Measurements from ENCODE around the gene CAMTA1.
A peak's percentile ranks its signal among the peaks of the same experiment; 100 is the strongest.
"Not testable (repeated sequence)": the region's sequence is repeated elsewhere in the genome, so short reads cannot be mapped to it uniquely, and the experiment has no call there.

The CAMTA1 gene

DNA sequence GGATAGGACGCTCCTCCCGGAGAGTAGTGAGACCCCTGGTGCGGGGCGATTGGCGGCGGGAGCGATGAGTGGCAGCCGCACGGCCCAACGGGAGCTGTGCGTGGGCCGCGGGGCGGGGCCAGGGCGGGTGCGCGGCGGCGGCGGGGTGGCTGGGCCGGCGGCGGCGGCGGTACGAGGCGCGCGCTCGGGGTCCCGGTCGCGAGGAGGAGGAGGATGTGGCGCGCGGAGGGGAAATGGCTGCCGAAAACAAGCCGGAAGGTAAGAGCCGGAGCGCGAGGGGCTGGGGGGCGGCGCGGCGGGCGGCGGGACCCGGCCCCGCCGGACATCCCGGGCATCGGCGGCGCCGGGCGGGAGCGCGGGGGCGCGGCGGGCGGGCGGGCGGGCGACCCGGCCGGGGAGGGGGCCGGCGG is at the start of gene CAMTA1:
CAMTA1 (plus strand) TSS at position 137 of the 410 bp plus-strand sequence; CDS start at position 214, 77 bp downstream.
- Histone ChIP-seq H3K4me3 (ENCODE audit: low read depth in 1 of 2, low read length in 2 of 2) (peak within 1 kb of the TSS; percentile 77 to 89), H3K9me3 (ENCODE audit: control insufficient read depth in 1 of 2, low read length in 2 of 2) (no peaks in the 10 kb centered on the region), H3K27me3 (ENCODE audit: low read depth, low read length) (no peaks in the 10 kb centered on the region), H3K27ac (ENCODE audit: low read length) (peak within 1 kb of the TSS; percentile 80), H3K36me3 (ENCODE audit: control insufficient read depth in 1 of 2, insufficient read depth in 2 of 2, low read length in 2 of 2) (peaks cover 0 to 4% of the 10 kb centered on the region in 2 donors), H3K4me1 (ENCODE audit: control insufficient read depth in 1 of 2, insufficient read depth in 2 of 2, low read length in 2 of 2) (peaks cover 0 to 28% of the 10 kb centered on the region in 2 donors)

DNA sequence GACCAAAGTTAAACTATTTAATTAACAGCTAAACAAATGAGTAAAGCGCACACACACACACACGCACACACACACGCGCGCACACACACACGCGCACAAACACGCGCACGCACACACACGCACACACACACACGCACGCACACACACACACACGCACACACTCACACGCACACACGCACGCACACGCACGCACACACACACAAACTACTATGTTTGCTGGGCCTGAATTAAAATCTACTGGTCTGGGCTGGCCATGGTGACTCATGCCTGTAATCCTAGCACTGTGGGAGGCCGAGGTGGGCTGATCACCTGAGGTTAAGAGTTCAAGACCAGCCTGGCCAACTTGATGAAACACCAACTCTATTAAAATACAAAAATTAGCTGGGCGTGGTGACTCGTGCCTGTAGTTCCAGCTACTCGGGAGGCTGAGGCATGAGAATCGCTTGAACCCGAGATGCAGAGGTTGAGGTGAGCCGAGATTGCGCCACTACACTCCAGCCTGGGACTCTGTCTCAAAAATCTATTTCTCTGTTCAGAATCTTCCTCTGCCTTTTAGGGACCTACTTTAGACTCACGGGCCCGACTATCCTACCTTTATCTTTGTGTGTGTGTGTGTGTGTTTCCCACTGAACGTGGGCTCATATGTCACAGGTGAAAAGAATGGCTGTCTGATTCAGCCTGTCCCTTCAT is 46.1 kb upstream of the CAMTA1 start:
- H3K4me3 ChIP-seq (ENCODE audit: low read depth in 1 of 2, low read length in 2 of 2), result no peak overlapping the region
- no peaks in the 10 kb centered on the region for H3K36me3 ChIP-seq (ENCODE audit: control insufficient read depth in 1 of 2, insufficient read depth in 2 of 2, low read length in 2 of 2)
- no peak overlapping the region for H3K27ac ChIP-seq (ENCODE audit: low read length)
- H3K9me3 ChIP-seq (ENCODE audit: control insufficient read depth in 1 of 2, low read length in 2 of 2), result peaks cover 0 to 4% of the 10 kb centered on the region in 2 donors
- H3K4me1 ChIP-seq (ENCODE audit: control insufficient read depth in 1 of 2, insufficient read depth in 2 of 2, low read length in 2 of 2), result peaks cover 0 to 11% of the 10 kb centered on the region in 2 donors
- no peaks in the 10 kb centered on the region for H3K27me3 ChIP-seq (ENCODE audit: low read depth, low read length)

DNA sequence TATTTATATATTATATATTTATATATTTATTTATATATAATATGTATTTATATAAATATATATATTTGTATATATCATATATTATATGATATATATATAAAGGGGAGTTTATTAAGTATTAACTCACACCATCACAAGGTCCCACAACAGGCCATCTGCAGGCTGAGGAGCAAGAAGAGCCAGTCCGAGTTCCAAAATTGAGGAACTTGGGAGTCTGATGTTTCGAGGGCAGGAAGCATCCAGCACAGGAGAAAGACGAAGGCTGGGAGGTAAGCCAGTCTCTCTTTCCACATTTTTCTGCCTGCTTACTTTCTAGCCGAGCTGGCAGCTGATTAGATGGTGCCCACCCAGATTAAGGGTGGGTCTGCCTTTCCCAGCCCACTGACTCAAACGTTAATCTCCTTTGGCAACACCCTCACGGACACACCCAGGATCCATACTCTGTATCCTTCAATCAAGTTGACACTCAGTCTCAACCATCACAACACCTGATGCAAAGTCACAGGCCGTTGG is 42.5 kb upstream of the CAMTA1 start:
- H3K4me3 ChIP-seq (ENCODE audit: low read depth in 1 of 2, low read length in 2 of 2); H3K27ac ChIP-seq (ENCODE audit: low read length); H3K27me3 ChIP-seq (ENCODE audit: low read depth, low read length); H3K9me3 ChIP-seq (ENCODE audit: control insufficient read depth in 1 of 2, low read length in 2 of 2); H3K36me3 ChIP-seq (ENCODE audit: control insufficient read depth in 1 of 2, insufficient read depth in 2 of 2, low read length in 2 of 2): not testable (repeated sequence)
- peaks cover 0 to 16% of the 10 kb centered on the region in 2 donors for H3K4me1 ChIP-seq (ENCODE audit: control insufficient read depth in 1 of 2, insufficient read depth in 2 of 2, low read length in 2 of 2)

DNA sequence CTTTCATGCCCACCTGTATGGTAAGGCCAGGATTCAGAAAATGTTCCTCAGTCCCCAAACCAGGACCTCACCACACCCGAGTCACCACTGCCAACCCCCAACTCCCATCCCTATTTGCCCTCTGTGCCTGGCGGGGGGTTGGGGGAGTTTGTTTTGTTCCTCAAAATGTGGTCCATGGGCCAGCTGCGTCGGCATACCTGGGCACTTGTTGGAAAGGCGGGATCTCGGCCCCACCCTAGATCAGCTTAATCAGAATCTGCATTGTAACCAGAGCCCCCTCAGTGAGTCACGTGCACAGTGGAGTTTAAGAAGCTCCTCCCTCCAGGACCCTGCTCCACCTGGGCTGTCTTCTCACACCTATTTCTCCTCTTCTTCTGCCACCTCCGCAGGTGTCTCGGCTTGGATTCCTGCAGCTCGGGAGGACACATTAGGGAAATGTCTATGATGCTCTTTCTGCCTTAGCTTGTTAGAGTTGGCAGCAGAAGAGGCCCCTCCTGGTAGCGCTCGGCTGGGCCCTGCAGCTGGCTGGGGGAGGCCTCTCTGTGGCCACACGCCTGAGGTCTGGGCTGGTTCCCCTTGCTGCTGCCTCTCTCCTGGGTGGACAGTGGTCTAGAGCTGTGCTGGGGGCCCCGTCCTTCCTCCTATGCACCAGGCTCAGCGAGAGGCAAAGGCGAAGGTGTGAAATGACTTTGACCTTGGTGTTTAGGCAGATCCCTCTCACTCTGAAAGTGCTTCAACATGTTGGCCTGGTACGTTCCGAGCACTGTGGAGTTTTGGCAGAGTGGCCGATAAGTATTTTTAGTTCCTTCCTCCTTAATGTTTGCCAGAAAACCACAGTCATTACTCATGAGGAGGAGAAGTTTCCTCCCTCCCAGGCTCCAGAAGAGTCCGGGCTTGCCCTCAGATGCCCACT is 41.8 kb upstream of the CAMTA1 start:
- Histone ChIP-seq H3K4me3 (ENCODE audit: low read depth in 1 of 2, low read length in 2 of 2) (peak overlapping the region in 1 of 2 donors; percentile 33), H3K27ac (ENCODE audit: low read length) (peak overlapping the region; percentile 43), H3K27me3 (ENCODE audit: low read depth, low read length) (no peaks in the 10 kb centered on the region), H3K36me3 (ENCODE audit: control insufficient read depth in 1 of 2, insufficient read depth in 2 of 2, low read length in 2 of 2) (no peaks in the 10 kb centered on the region), H3K9me3 (ENCODE audit: control insufficient read depth in 1 of 2, low read length in 2 of 2) (peaks cover 0 to 4% of the 10 kb centered on the region in 2 donors), H3K4me1 (ENCODE audit: control insufficient read depth in 1 of 2, insufficient read depth in 2 of 2, low read length in 2 of 2) (peaks cover 0 to 16% of the 10 kb centered on the region in 2 donors)

- Histone ChIP-seq H3K27me3 (ENCODE audit: low read depth, low read length) (no peaks in the 10 kb centered on the region), H3K27ac (ENCODE audit: low read length) (no peak overlapping the region), H3K9me3 (ENCODE audit: control insufficient read depth in 1 of 2, low read length in 2 of 2) (peaks cover 0 to 4% of the 10 kb centered on the region in 2 donors), H3K4me1 (ENCODE audit: control insufficient read depth in 1 of 2, insufficient read depth in 2 of 2, low read length in 2 of 2) (peaks cover 0 to 16% of the 10 kb centered on the region in 2 donors), H3K36me3 (ENCODE audit: control insufficient read depth in 1 of 2, insufficient read depth in 2 of 2, low read length in 2 of 2) (no peaks in the 10 kb centered on the region), H3K4me3 (ENCODE audit: low read depth in 1 of 2, low read length in 2 of 2) (no peak overlapping the region)
Measured at GRCh38 chr1:6745073-6745472, 40.2 kb upstream of the CAMTA1 start.

- Histone ChIP-seq H3K36me3 (ENCODE audit: control insufficient read depth in 1 of 2, insufficient read depth in 2 of 2, low read length in 2 of 2) (no peaks in the 10 kb centered on the region), H3K4me1 (ENCODE audit: control insufficient read depth in 1 of 2, insufficient read depth in 2 of 2, low read length in 2 of 2) (peaks cover 0 to 16% of the 10 kb centered on the region in 2 donors), H3K27ac (ENCODE audit: low read length) (no peak overlapping the region), H3K4me3 (ENCODE audit: low read depth in 1 of 2, low read length in 2 of 2) (no peak overlapping the region), H3K9me3 (ENCODE audit: control insufficient read depth in 1 of 2, low read length in 2 of 2) (no peaks in the 10 kb centered on the region), H3K27me3 (ENCODE audit: low read depth, low read length) (no peaks in the 10 kb centered on the region)
Measured at GRCh38 chr1:6747674-6748073, 37.6 kb upstream of the CAMTA1 start.

GRCh38 chr1:6750490-6750889 is 34.8 kb upstream of the CAMTA1 start:
- Histone ChIP-seq H3K27ac (ENCODE audit: low read length) (no peak overlapping the region), H3K9me3 (ENCODE audit: control insufficient read depth in 1 of 2, low read length in 2 of 2) (no peaks in the 10 kb centered on the region), H3K4me3 (ENCODE audit: low read depth in 1 of 2, low read length in 2 of 2) (no peak overlapping the region), H3K36me3 (ENCODE audit: control insufficient read depth in 1 of 2, insufficient read depth in 2 of 2, low read length in 2 of 2) (no peaks in the 10 kb centered on the region), H3K4me1 (ENCODE audit: control insufficient read depth in 1 of 2, insufficient read depth in 2 of 2, low read length in 2 of 2) (peaks cover 0 to 5% of the 10 kb centered on the region in 2 donors), H3K27me3 (ENCODE audit: low read depth, low read length) (no peaks in the 10 kb centered on the region)

DNA sequence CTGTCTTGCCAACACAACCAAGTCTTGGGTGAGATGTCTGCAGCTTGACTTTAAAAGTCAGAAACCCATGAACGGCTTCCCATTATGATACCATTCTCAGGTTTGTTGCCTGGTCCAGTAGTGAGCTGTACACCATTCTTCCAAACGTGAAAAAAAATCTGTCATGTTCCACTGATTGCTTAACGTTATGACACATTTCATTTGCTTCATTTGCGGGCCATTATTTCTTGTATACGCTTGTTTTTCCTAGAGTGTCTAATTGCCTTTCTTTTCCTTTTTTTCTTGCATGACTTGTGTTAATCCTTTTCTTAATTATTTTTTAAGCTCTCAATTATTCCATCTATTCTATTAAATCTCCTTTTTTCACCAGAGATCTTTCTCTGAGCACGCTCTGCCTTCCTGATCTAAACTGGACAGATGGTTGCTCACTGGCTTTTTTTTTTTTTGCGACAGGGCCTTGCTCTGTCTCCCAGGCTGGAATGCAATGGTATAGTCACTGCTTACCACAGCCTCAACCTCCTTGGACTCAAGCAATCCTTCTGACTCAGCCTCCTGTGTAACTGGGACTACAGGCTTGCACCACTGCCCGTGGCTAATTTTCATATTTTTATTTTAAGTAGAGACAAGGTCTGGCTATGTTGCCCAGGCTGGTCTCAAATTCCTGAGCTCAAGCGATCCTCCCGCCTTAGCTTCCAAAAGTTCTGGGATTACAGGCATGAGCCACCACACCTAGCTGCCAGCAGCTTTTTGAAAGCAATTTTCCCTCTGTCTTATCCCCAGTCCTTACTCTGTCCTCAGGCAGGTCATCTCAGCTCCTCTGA is 31.7 kb upstream of the CAMTA1 start:
- Histone ChIP-seq H3K4me1 (ENCODE audit: control insufficient read depth in 1 of 2, insufficient read depth in 2 of 2, low read length in 2 of 2) (no peaks in the 10 kb centered on the region), H3K4me3 (ENCODE audit: low read depth in 1 of 2, low read length in 2 of 2) (no peak overlapping the region), H3K36me3 (ENCODE audit: control insufficient read depth in 1 of 2, insufficient read depth in 2 of 2, low read length in 2 of 2) (no peaks in the 10 kb centered on the region), H3K27me3 (ENCODE audit: low read depth, low read length) (no peaks in the 10 kb centered on the region), H3K27ac (ENCODE audit: low read length) (no peak overlapping the region), H3K9me3 (ENCODE audit: control insufficient read depth in 1 of 2, low read length in 2 of 2) (no peaks in the 10 kb centered on the region)

GRCh38 chr1:6756457-6756856 is 28.8 kb upstream of the CAMTA1 start:
- Histone ChIP-seq H3K27me3 (ENCODE audit: low read depth, low read length) (no peaks in the 10 kb centered on the region), H3K9me3 (ENCODE audit: control insufficient read depth in 1 of 2, low read length in 2 of 2) (no peaks in the 10 kb centered on the region), H3K36me3 (ENCODE audit: control insufficient read depth in 1 of 2, insufficient read depth in 2 of 2, low read length in 2 of 2) (no peaks in the 10 kb centered on the region), H3K27ac (ENCODE audit: low read length) (no peak overlapping the region), H3K4me3 (ENCODE audit: low read depth in 1 of 2, low read length in 2 of 2) (no peak overlapping the region), H3K4me1 (ENCODE audit: control insufficient read depth in 1 of 2, insufficient read depth in 2 of 2, low read length in 2 of 2) (no peaks in the 10 kb centered on the region)

- Histone ChIP-seq H3K4me3 (ENCODE audit: low read depth in 1 of 2, low read length in 2 of 2) (no peak overlapping the region), H3K27me3 (ENCODE audit: low read depth, low read length) (no peaks in the 10 kb centered on the region), H3K9me3 (ENCODE audit: control insufficient read depth in 1 of 2, low read length in 2 of 2) (no peaks in the 10 kb centered on the region), H3K36me3 (ENCODE audit: control insufficient read depth in 1 of 2, insufficient read depth in 2 of 2, low read length in 2 of 2) (no peaks in the 10 kb centered on the region), H3K4me1 (ENCODE audit: control insufficient read depth in 1 of 2, insufficient read depth in 2 of 2, low read length in 2 of 2) (no peaks in the 10 kb centered on the region), H3K27ac (ENCODE audit: low read length) (no peak overlapping the region)
Measured at GRCh38 chr1:6757719-6758435, 27.4 kb upstream of the CAMTA1 start.

Measured in muscle layer of duodenum (tissue), 2 donors.